Measurements from ENCODE around the gene VAT1L.

Gene VAT1L

GRCh38 chr16:77965346-77965745 lies 177.0 kb downstream of the VAT1L start:
- no peak for DNase-seq
- peaks cover 53% of the 10 kb centered on the region for H3K27me3 Mint-ChIP-seq (ENCODE audit: low read depth, poor library complexity)
- no peaks in the 10 kb centered on the region for H3K36me3 Mint-ChIP-seq (ENCODE audit: low read depth)
- H3K4me3 Mint-ChIP-seq, result no peak overlapping the region
- H3K9me3 Mint-ChIP-seq, result peaks cover 4% of the 10 kb centered on the region
- peaks cover 14% of the 10 kb centered on the region for H3K4me1 Mint-ChIP-seq
- no peak overlapping the region for H3K27ac Mint-ChIP-seq
- no peak for TF ChIP-seq CTCF (IDR thresholded peaks at IDR 0.05)

- Mint-ChIP-seq H3K27me3 (ENCODE audit: low read depth, poor library complexity) (peaks cover 51% of the 10 kb centered on the region), H3K9me3 (peaks cover 4% of the 10 kb centered on the region), H3K27ac (no peak overlapping the region), H3K36me3 (ENCODE audit: low read depth) (no peaks in the 10 kb centered on the region), H3K4me1 (peaks cover 14% of the 10 kb centered on the region), H3K4me3 (no peak overlapping the region)
- no peak for TF ChIP-seq CTCF (IDR thresholded peaks at IDR 0.05)
- DNase-seq, result no peak
These were observed 178.9 kb downstream of the VAT1L start for GRCh38 chr16:77967054-77967904.

- H3K4me3 Mint-ChIP-seq, result no peak overlapping the region
- TF ChIP-seq CTCF (IDR thresholded peaks at IDR 0.05), result no peak
- peaks cover 33% of the 10 kb centered on the region for H3K27me3 Mint-ChIP-seq (ENCODE audit: low read depth, poor library complexity)
- H3K36me3 Mint-ChIP-seq (ENCODE audit: low read depth), result no peaks in the 10 kb centered on the region
- H3K9me3 Mint-ChIP-seq, result no peaks in the 10 kb centered on the region
- no peak overlapping the region for H3K27ac Mint-ChIP-seq
- no peaks in the 10 kb centered on the region for H3K4me1 Mint-ChIP-seq
- no peak for DNase-seq
These were observed 181.5 kb downstream of the VAT1L start for GRCh38 chr16:77969861-77970260.

GRCh38 chr16:77970371-77970770 lies 182.0 kb downstream of the VAT1L start:
- Mint-ChIP-seq H3K9me3 (no peaks in the 10 kb centered on the region), H3K36me3 (ENCODE audit: low read depth) (no peaks in the 10 kb centered on the region), H3K27ac (no peak overlapping the region), H3K4me3 (no peak overlapping the region), H3K4me1 (no peaks in the 10 kb centered on the region), H3K27me3 (ENCODE audit: low read depth, poor library complexity) (peaks cover 30% of the 10 kb centered on the region)
- TF ChIP-seq CTCF (IDR thresholded peaks at IDR 0.05), result no peak
- no peak for DNase-seq

- Mint-ChIP-seq H3K4me3 (no peak overlapping the region), H3K4me1 (no peaks in the 10 kb centered on the region), H3K9me3 (no peaks in the 10 kb centered on the region), H3K27ac (no peak overlapping the region), H3K36me3 (ENCODE audit: low read depth) (no peaks in the 10 kb centered on the region), H3K27me3 (ENCODE audit: low read depth, poor library complexity) (peaks cover 21% of the 10 kb centered on the region)
- peak; percentile 69 for TF ChIP-seq CTCF (IDR thresholded peaks at IDR 0.05)
- DNase-seq, result peak; percentile 90
These were observed 183.1 kb downstream of the VAT1L start for GRCh38 chr16:77971306-77972061.
